HG03060 (cell line): ENCODE results near the gene SRD5A1.
A peak's percentile ranks its signal among the peaks of the same experiment; 100 is the strongest.

Source experiments
- ATAC-seq: cut with Tn5 transposase; IDR thresholded peaks from one replicate; pipeline ENCODE4 v1.9.1; 2021; ENCODE audit warnings: low read depth, moderate number of reproducible peaks; ENCODE audit not compliant: unreplicated experiment

The SRD5A1 gene

DNA sequence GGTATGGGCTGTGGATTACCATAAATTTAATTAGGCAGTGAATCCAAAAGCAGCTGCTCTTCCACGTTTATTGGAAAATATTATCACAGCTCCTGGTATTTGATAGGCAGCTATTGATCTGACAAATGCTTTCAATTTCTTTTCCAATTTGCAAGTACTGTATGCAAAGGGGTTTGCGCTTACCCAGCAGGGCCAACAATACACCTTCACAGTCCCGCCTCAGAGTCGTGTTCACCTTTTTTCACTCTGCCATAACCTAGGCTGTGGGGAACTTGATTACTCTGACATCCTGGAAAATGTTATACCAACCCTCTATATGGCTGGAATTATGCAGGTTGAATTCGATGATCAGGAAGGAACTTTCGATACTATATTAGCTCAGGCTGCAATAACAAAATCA lies 47.7 kb downstream of the SRD5A1 start:
- ATAC-seq = no peak

DNA sequence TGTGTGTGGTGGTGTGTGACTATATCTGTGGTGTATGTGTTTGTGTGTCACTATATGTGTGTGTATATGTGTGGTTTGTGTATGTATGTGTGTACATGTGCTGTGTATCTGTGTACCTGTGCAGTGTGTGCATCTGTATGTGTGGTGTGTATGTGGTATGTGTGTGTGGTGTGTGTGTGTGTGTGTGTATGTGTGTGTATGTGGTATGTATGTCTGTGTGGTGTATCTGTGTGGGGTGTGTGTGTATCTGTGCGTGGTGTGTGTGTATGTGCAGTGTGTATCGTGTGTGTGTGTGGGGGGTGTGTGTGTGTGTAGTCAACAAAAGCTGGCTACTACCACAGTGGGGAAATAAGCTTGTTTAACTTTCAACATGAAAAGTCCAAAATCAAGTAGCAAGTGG lies 48.4 kb downstream of the SRD5A1 start:
- no peak for ATAC-seq

GRCh38 chr5:6682239-6682638 lies 49.0 kb downstream of the SRD5A1 start:
- ATAC-seq = no peak

DNA sequence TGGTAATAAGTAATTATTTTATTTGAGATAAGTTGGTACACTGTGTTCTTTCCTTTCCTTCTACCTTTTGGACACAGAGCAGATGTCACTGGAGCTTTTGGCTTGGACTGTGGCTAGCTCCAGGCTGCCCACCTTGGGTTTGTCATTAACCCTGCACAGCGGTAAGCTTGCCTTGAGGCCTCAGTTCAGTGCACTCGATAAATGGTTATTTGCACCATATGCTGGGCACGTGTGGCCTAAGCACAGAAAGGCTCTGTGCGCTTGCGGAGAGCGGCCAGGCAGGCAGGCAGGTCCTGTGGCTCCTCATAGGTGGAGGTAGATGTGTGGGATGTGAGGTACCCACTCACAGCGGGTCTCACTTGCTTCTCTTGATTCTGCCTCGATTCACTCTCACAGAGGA lies 50.0 kb downstream of the SRD5A1 start:
- no peak for ATAC-seq

DNA sequence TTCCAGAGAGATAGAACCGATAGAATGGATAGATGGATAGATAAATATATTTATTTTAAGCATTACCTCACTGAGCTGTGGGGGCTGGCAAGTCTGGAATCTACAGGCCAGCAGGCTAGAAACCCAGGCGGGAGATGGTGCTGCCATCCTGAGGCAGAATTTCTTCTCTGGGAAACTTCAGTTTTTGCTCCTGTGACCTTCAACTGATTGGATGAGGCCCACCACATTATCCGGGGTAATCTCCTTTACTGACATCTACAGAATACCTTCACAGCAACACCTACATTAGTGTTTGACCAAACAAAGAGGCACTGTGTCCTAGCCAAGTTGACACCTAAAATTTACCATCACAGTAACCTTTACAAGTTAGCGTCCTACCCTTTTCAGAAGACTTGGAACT lies 50.8 kb downstream of the SRD5A1 start:
- ATAC-seq = no peak

- ATAC-seq = no peak
These were observed 53.3 kb downstream of the SRD5A1 start for GRCh38 chr5:6686501-6686900.

DNA sequence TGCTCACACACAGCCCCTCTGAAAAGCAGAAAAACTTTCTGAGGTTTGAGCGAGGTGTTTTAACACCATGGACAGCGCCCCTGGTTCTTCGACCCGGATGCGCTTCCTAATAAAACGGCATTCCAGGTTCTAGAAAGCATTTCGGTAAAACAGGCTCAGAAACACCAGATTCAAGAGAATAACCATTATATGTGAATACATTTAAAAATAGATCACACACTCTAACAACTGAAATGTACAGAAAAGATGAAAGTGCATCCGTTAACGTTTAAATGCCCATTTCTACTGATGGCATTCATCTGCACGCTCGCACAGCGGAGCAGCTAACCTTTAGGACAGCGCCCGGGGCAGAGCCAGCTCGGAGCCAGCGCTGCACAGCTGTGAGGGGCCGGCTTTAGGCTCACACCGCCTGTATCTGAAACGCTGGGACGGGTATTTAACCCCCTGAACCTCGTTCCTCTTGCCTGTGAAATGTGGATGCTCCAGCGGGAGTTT lies 53.7 kb downstream of the SRD5A1 start:
- ATAC-seq = no peak

DNA sequence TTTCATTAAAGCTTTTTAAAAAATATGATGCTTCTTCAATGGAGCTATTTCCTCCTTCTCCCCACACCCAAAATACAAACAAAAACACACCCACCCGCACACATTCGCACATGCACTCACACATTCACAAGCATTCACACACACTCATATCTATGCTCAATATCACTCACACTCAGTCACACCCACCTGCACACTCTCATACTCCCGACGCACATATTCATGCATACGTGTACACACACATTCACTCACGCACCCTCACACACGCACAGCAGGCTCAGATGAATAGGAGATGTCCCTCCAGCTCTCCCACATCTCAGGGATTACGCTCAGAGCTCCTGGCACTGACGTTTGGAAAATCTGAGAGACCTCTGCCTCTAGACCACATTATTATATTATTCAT lies 54.3 kb downstream of the SRD5A1 start:
- ATAC-seq = no peak

- no peak for ATAC-seq
These were observed 59.7 kb downstream of the SRD5A1 start for GRCh38 chr5:6692906-6693305.

DNA sequence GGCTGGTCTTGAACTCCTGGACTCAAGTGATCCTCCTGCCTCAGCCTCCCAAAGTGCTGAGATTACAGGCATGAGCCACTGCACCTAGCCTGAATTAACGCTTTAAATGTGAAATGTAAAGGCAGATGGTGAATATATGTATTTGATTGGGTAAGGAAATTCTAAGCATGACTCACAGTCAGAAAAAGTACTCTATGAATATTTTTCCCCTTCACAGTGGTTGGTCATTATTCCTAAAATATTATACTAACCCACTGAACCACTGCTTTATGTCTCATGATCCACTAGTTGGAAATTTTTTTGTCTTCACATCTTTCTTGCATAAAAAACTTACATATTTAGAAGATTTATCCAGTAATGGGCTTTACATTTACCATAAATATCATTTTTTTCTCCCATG lies 65.5 kb downstream of the SRD5A1 start:
- no peak for ATAC-seq

- ATAC-seq = no peak
These were observed 66.1 kb downstream of the SRD5A1 start for GRCh38 chr5:6699357-6699756.

GRCh38 chr5:6700074-6700684 lies 66.9 kb downstream of the SRD5A1 start:
- ATAC-seq = no peak

- no peak for ATAC-seq
These were observed 67.6 kb downstream of the SRD5A1 start for GRCh38 chr5:6700685-6701355.

DNA sequence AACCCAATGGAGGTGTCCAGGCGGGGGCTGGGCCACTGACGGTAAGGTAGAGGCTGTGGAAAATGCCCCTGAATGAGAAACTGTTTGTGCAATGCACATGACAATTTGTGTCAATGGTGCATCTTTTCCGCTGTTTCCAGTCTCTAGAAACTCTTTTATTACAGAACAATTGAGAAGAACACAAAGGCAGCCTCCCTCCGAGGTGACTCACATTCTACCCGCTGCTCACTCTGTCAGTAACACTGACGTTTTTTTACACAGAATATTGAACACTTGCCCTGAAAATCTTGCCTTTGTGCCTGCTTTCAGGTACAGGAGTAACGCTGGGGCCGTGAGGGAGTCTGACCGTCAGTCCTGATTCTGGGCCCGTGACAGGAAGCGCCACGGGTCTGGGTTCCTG lies 68.3 kb downstream of the SRD5A1 start:
- ATAC-seq = no peak

- ATAC-seq = no peak
These were observed 69.4 kb downstream of the SRD5A1 start for GRCh38 chr5:6702633-6703032.

- ATAC-seq = no peak
These were observed 70.6 kb downstream of the SRD5A1 start for GRCh38 chr5:6703806-6704205.

GRCh38 chr5:6704361-6704851 lies 71.2 kb downstream of the SRD5A1 start:
- ATAC-seq = no peak

DNA sequence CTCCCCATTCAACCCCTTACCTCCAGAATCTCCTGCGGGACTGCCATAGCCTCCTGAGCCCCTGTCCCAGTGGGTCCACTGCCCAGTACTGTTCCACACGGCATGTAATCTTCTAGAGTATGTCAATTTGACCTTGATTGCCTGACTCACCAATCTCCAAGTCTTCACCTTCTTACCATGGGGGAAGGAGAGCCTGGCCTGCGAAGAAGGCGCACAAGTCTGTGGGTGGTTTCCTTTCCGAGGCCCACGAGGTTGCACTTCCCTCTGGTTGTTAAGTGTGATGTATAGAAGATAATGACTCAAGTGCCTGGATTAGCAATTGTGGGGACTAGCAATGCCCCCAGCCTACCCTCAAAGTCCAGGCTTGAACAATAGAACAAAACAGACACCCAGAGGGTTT lies 71.8 kb downstream of the SRD5A1 start:
- peak; percentile 48 for ATAC-seq

GRCh38 chr5:6705959-6706358 lies 72.7 kb downstream of the SRD5A1 start:
- ATAC-seq = no peak

- no peak for ATAC-seq
These were observed 74.6 kb downstream of the SRD5A1 start for GRCh38 chr5:6707852-6708251.

DNA sequence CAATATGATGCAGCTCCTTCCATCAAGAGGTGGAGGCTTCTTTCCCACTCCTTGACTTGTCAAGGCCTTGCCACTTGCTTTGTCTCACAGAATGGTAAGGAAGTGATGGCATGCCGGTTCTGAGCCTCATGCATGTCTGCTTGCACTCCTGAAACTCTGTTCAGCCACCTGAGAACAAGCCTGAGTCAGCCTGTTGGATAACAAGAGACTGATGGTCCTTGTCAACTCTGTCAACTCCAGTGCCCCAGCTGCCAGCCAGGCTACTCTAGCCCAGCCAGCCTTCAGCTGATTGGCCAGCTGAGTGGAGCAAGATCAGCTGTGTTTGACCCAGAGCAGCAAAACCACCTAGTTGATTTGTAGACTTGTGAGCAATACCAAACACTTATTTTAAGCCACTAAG lies 75.6 kb downstream of the SRD5A1 start:
- no peak for ATAC-seq

- no peak for ATAC-seq
These were observed 76.8 kb downstream of the SRD5A1 start for GRCh38 chr5:6710070-6710469.
